Stomach (tissue), 9 donors: ENCODE results near the gene MYH11. TPM values are rescaled to one million over a fixed set of nuclear protein-coding genes. Genes with fewer than 3 reads are reported as not detected.

Source experiments
- DNase-seq, 2 donors: peaks; one replicate each; pipeline versions ENCODE4 v3.0.0 to v3.0.0-alpha.2; 2013 to 2019
- H3K27ac ChIP-seq, 5 donors: fragments of 200-600 bp in 4 of 5; sonication (generic) in 4 of 5; one replicate each; pipeline ENCODE4 v1.5.1; 2013 to 2019; ENCODE audit warnings: mild to moderate bottlenecking in 1 of 5, moderate library complexity in 1 of 5
- H3K27me3 ChIP-seq, 3 donors: fragments of 200-600 bp; sonication (generic); one replicate each; pipeline ENCODE4 v1.5.1; 2017 to 2019; ENCODE audit warnings: mixed run types in 1 of 3
- H3K36me3 ChIP-seq, 4 donors: fragments of 200-600 bp; sonication (generic); 1 replicate in 3 of 4; 2 replicates in 1 of 4; pipeline ENCODE4 v1.5.1; 2016 to 2019
- H3K4me1 ChIP-seq, 4 donors: fragments of 200-600 bp; sonication (generic); one replicate each; pipeline ENCODE4 v1.5.1; 2016 to 2019
- H3K4me3 ChIP-seq, 4 donors: fragments of 200-600 bp; sonication (generic) in 3 of 4; one replicate each; pipeline ENCODE4 v1.5.1; 2016 to 2019; ENCODE audit warnings: mild to moderate bottlenecking in 1 of 4
- H3K9me3 ChIP-seq, 4 donors: fragments of 200-600 bp; sonication (generic); one replicate each; pipeline ENCODE4 v1.5.1; 2016 to 2019
- EP300 ChIP-seq: sonication (generic); formaldehyde crosslinking; IDR thresholded peaks from one replicate; pipeline ENCODE4 v1.6.1; 2017; ENCODE audit warnings: antibody characterized with exemption
- POLR2A ChIP-seq, 4 donors: fragments of 450-650 bp; IDR thresholded peaks; one replicate each; pipeline ENCODE4 v1.6.1; 2016; ENCODE audit warnings: antibody characterized with exemption in 4 of 4, control low read depth in 2 of 4, mild to moderate bottlenecking in 1 of 4, moderate library complexity in 1 of 4
- POLR2AphosphoS5 ChIP-seq, 3 donors: sonication (generic); formaldehyde crosslinking; IDR thresholded peaks; one replicate each; pipeline ENCODE4 v1.6.1; 2016; ENCODE audit warnings: antibody characterized with exemption in 3 of 3
- WGBS, 5 donors: extraction: QIAGEN DNeasy Blood & Tissue Kit in 3 of 5; methylation state at CpG; one replicate each; pipeline versions ENCODE4 v1.1.5 to v1.1.7; 2013 to 2018; 5-methylcytosine and 5-hydroxymethylcytosine counted together
- intact Hi-C: fragments of 100-400 bp; cut with DNase I; formaldehyde crosslinking; loops from one replicate; pipeline ENCODE4 v1.15.1; 2023; ENCODE audit warnings: low total_unique reads
- polyA plus RNA-seq, 3 donors: library from polyadenylated mRNA; stranded (reverse); fragments of 200-250 nt; gene quantifications; one replicate each; pipeline ENCODE4 v1.2.3, GENCODE V29; 2013
- total RNA-seq, 5 donors: library from RNA; depleted of rRNA; stranded (reverse); fragments of >200 nt; gene quantifications; one replicate each; pipeline versions ENCODE4 v1.1.0 to v1.2.3, GENCODE V29; 2014 to 2016
- TF ChIP-seq, protein P1 (sequence below), 7 experiments: fragments of 450-650 bp in 4 of 7; fragments of 200-600 bp in 3 of 7; sonication (generic) in 3 of 7; IDR thresholded peaks; one replicate each; pipeline ENCODE4 v1.5.1; 2016 to 2019; ENCODE audit warnings: antibody characterized with exemption in 7 of 7, control low read depth in 2 of 7, mild to moderate bottlenecking in 1 of 7
- donor health status: healthy with polysubstance abuse.
- donor health status: Bipolar disorder and iron deficiency.
- donor health status: healthy.

The MYH11 gene
- total and polyA plus RNA-seq, 8 donors: 33.8 to 3,048 (median 865) TPM

- H3K27me3 ChIP-seq: no peaks in the 10 kb centered on the region
- H3K4me3 ChIP-seq: no peak overlapping the region
- no peak for TF ChIP-seq POLR2A (IDR thresholded peaks at IDR 0.05)
- TF ChIP-seq, protein P1, sequence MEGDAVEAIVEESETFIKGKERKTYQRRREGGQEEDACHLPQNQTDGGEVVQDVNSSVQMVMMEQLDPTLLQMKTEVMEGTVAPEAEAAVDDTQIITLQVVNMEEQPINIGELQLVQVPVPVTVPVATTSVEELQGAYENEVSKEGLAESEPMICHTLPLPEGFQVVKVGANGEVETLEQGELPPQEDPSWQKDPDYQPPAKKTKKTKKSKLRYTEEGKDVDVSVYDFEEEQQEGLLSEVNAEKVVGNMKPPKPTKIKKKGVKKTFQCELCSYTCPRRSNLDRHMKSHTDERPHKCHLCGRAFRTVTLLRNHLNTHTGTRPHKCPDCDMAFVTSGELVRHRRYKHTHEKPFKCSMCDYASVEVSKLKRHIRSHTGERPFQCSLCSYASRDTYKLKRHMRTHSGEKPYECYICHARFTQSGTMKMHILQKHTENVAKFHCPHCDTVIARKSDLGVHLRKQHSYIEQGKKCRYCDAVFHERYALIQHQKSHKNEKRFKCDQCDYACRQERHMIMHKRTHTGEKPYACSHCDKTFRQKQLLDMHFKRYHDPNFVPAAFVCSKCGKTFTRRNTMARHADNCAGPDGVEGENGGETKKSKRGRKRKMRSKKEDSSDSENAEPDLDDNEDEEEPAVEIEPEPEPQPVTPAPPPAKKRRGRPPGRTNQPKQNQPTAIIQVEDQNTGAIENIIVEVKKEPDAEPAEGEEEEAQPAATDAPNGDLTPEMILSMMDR (IDR thresholded peaks at IDR 0.05): no peak
- no peak for TF ChIP-seq POLR2AphosphoS5 (IDR thresholded peaks at IDR 0.05)
- TF ChIP-seq EP300: no peak
- H3K4me1 ChIP-seq: no peaks in the 10 kb centered on the region
- WGBS, 5 donors: 85 to 94% (median 94%) methylated on average over 17 to 23 of the region's 23 CpGs
- intact Hi-C loops: no loop called here
- H3K36me3 ChIP-seq: peaks cover 69 to 96% (median 94%) of the 10 kb centered on the region in 4 donors
- H3K9me3 ChIP-seq: no peaks in the 10 kb centered on the region
- no peak overlapping the region for H3K27ac ChIP-seq
- no peak for DNase-seq
Observed at GRCh38 chr16:15716694-15717447, 140.0 kb downstream of the MYH11 start.

DNA sequence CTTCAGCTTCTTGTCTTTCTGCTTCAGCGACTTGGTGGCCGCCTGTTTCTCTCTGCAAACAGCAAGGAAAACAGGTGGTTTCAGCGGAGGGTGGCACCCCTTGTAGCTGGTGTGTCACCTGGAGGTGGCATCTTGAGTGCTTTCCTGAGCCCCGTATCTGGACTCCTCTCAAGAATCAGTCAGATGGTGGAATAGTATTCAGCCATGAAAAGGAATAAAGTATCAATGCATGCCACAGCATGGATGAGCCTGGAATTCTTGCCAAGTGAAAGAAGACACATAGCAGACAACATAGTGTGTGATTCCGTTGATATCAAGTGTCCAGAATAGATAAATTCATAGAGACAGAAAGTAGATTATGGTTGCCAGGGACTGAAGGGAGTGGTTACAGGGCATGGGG is 141.6 kb downstream of the MYH11 start:
- no peak overlapping the region for H3K4me3 ChIP-seq
- peaks cover 61 to 96% (median 88%) of the 10 kb centered on the region in 4 donors for H3K36me3 ChIP-seq
- H3K27me3 ChIP-seq: no peaks in the 10 kb centered on the region
- intact Hi-C loops: no loop called here
- H3K9me3 ChIP-seq: no peaks in the 10 kb centered on the region
- TF ChIP-seq EP300 (no peak), POLR2A (IDR thresholded peaks at IDR 0.05) (no peak), POLR2AphosphoS5 (IDR thresholded peaks at IDR 0.05) (no peak)
- TF ChIP-seq, protein P1 (IDR thresholded peaks at IDR 0.05): no peak
- H3K27ac ChIP-seq: no peak overlapping the region
- 92 to 97% (median 94%) methylated on average over 5 of the region's 5 CpGs for WGBS, 5 donors
- peaks cover 0 to 4% (median 0%) of the 10 kb centered on the region in 4 donors for H3K4me1 ChIP-seq
- no peak for DNase-seq

GRCh38 chr16:15714393-15715172 is 142.2 kb downstream of the MYH11 start:
- no peaks in the 10 kb centered on the region for H3K27me3 ChIP-seq
- peaks cover 61 to 96% (median 88%) of the 10 kb centered on the region in 4 donors for H3K36me3 ChIP-seq
- no peak overlapping the region for H3K4me3 ChIP-seq
- H3K27ac ChIP-seq: no peak overlapping the region
- intact Hi-C loops: no loop called here
- TF ChIP-seq POLR2AphosphoS5 (IDR thresholded peaks at IDR 0.05): no peak
- no peak for TF ChIP-seq POLR2A (IDR thresholded peaks at IDR 0.05)
- no peak for TF ChIP-seq EP300
- TF ChIP-seq, protein P1 (IDR thresholded peaks at IDR 0.05): no peak
- DNase-seq: no peak
- 88 to 96% (median 93%) methylated on average over 25 to 29 of the region's 29 CpGs for WGBS, 5 donors
- H3K9me3 ChIP-seq: no peaks in the 10 kb centered on the region
- peaks cover 0 to 8% (median 0%) of the 10 kb centered on the region in 4 donors for H3K4me1 ChIP-seq

DNA sequence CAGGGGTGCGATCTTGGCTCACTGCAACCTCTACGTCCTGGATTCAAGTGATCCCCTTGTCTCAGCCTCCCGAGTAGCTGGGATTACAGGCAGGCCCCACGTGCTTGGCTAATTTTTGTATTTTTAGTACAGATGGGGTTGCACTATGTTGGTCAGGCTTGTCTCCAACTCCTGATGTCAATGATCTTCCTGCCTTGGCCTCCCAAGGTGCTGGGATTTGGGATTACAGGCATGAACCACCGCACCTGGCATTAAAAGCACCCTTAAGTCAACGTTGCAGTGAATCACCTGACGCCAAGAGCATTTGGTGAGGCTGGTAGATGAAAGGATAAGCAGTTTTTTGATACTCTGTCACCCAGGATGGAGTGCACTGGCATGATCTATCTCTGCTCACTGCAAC is 147.8 kb downstream of the MYH11 start:
- Histone ChIP-seq H3K4me1 (peaks cover 0 to 8% (median 2%) of the 10 kb centered on the region in 4 donors), H3K27me3 (no peaks in the 10 kb centered on the region), H3K4me3 (no peak overlapping the region), H3K36me3 (peaks cover 25 to 92% (median 70%) of the 10 kb centered on the region in 4 donors), H3K27ac (no peak overlapping the region), H3K9me3 (no peaks in the 10 kb centered on the region)
- WGBS, 5 donors: 82 to 91% (median 88%) methylated on average over 6 to 7 of the region's 7 CpGs
- TF ChIP-seq, protein P1 (IDR thresholded peaks at IDR 0.05): no peak
- TF ChIP-seq POLR2A (IDR thresholded peaks at IDR 0.05) (no peak), POLR2AphosphoS5 (IDR thresholded peaks at IDR 0.05) (no peak), EP300 (no peak)
- no peak for DNase-seq
- intact Hi-C loops: no loop called here
